MCF 10A (cell line): ENCODE data around the gene SMIM22. TPM values are rescaled to one million over a fixed set of nuclear protein-coding genes. Genes with fewer than 3 reads are reported as not detected.

Source experiments
- BruUV-seq: library from RNA; stranded (reverse); fragments of 400-500 nt; replicated peaks from 2 replicates; lab custom pipeline; 2021; lab: Mats Ljungman, UMichigan
- CTCF ChIA-PET: fragments of 300-600 bp; sonication (Branson Sonifier 250); formaldehyde crosslinking; extraction: SDS; loops from one replicate; lab custom pipeline; 2021; ENCODE audit warnings: antibody characterized with exemption, inconsistent platforms; lab: Yijun Ruan, JAX
- POLR2A ChIA-PET: fragments of 300-600, 350-650 bp; sonication (Branson Sonifier 250); formaldehyde crosslinking; extraction: SDS; loops from one replicate; lab custom pipeline; 2020; ENCODE audit warnings: antibody characterized with exemption, inconsistent platforms; lab: Yijun Ruan, JAX
- DNase-seq: peaks from one replicate; pipeline ENCODE4 v3.0.0-alpha.2; 2018; ENCODE audit not compliant: unreplicated experiment
- H3K27ac Mint-ChIP-seq: one replicate; pipeline ENCODE4 v1.8.0; 2022; ENCODE audit warnings: mild to moderate bottlenecking, low read depth, mixed read lengths; ENCODE audit not compliant: unreplicated experiment
- H3K27me3 Mint-ChIP-seq: one replicate; pipeline ENCODE4 v1.8.0; 2022; ENCODE audit warnings: mixed read lengths; ENCODE audit not compliant: insufficient read depth, unreplicated experiment
- H3K36me3 Mint-ChIP-seq: one replicate; pipeline ENCODE4 v1.8.0; 2022; ENCODE audit warnings: mild to moderate bottlenecking, moderate library complexity, mixed read lengths; ENCODE audit not compliant: insufficient read depth, unreplicated experiment
- H3K4me1 Mint-ChIP-seq: one replicate; pipeline ENCODE4 v1.8.0; 2022; ENCODE audit warnings: mixed read lengths; ENCODE audit not compliant: insufficient read depth, unreplicated experiment
- H3K4me3 Mint-ChIP-seq: one replicate; pipeline ENCODE4 v1.8.0; 2022; ENCODE audit warnings: mild to moderate bottlenecking, moderate library complexity, mixed read lengths; ENCODE audit not compliant: unreplicated experiment
- H3K9me3 Mint-ChIP-seq: one replicate; pipeline ENCODE4 v1.8.0; 2022; ENCODE audit warnings: mixed read lengths; ENCODE audit not compliant: unreplicated experiment
- CTCF ChIP-seq: fragments of 200-600 bp; IDR thresholded peaks from one replicate; pipeline ENCODE4 v1.8.0; 2022; ENCODE audit warnings: antibody characterized with exemption, mild to moderate bottlenecking; ENCODE audit not compliant: unreplicated experiment
- intact Hi-C: fragments of 100-400 bp; cut with micrococcal nuclease; formaldehyde crosslinking; loops from 2 replicates; pipeline ENCODE4 v1.14.1; 2022
- total RNA-seq: library from RNA; stranded (reverse); gene quantifications from 2 replicates; pipeline ENCODE4 v1.2.3, GENCODE V29; 2022

Gene SMIM22
- total RNA-seq, 1 experiment from 2014 or later: 2.4 TPM

GRCh38 chr16:4768549-4769305, 26.4 kb upstream of the SMIM22 start:
- peak; percentile 97 for DNase-seq
- no peak for TF ChIP-seq CTCF
- Mint-ChIP-seq H3K9me3 (no peaks in the 10 kb centered on the region), H3K27me3 (no peaks in the 10 kb centered on the region), H3K36me3 (peaks cover 15% of the 10 kb centered on the region), H3K27ac (peak overlapping the region; percentile 95), H3K4me1 (peaks cover 5% of the 10 kb centered on the region), H3K4me3 (peak overlapping the region; percentile 90)
- POLR2A ChIA-PET: interaction anchor here (0.6 to 4.8 kb wide), 27 partner anchors 9 to 330 kb away, joined by 3 to 64 read pairs (median 4); partner anchors contain the start of genes ANKS3, DNAAF8, GLYR1 and NAGPA
- intact Hi-C loops: loop anchor here (1.0 to 2.0 kb wide), 2 partner anchors 78 to 188 kb away; partner anchors contain the start of genes GLYR1 and UBN1
- BruUV-seq: no TSS peak
- CTCF ChIA-PET: interaction anchor here (0.6 to 1.2 kb wide), 4 partner anchors 32 to 149 kb away, joined by 3 to 4 read pairs (median 3); partner anchors contain the start of genes ANKS3 and DNAAF8

- no peaks in the 10 kb centered on the region for H3K27me3 Mint-ChIP-seq
- CTCF ChIA-PET: interaction anchor here (0.6 to 1.2 kb wide), 2 partner anchors 35 to 43 kb away, joined by 3 to 4 read pairs; partner anchors contain the start of genes ANKS3 and DNAAF8
- peaks cover 5% of the 10 kb centered on the region for H3K4me1 Mint-ChIP-seq
- H3K27ac Mint-ChIP-seq: no peak overlapping the region
- H3K9me3 Mint-ChIP-seq: no peaks in the 10 kb centered on the region
- POLR2A ChIA-PET: interaction anchor here (1.0 to 4.8 kb wide), 13 partner anchors 24 to 265 kb away, joined by 3 to 64 read pairs (median 7); partner anchors contain the start of genes ANKS3, DNAAF8, GLYR1 and NAGPA
- TF ChIP-seq CTCF: no peak
- H3K36me3 Mint-ChIP-seq: peaks cover 10% of the 10 kb centered on the region
- no TSS peak for BruUV-seq
- intact Hi-C loops: loop anchor here (2.0 kb wide), 1 partner anchor 78 kb away; the partner anchor contains the start of genes GLYR1 and UBN1
- DNase-seq: no peak
- peak overlapping the region; percentile 90 for H3K4me3 Mint-ChIP-seq
These were observed 25.9 kb upstream of the SMIM22 start for GRCh38 chr16:4769306-4769638.

- ChIA-PET POLR2A (no interaction called here), CTCF (interaction anchor here (0.7 kb wide), 1 partner anchor 293 kb away, joined by 6 read pairs; no protein-coding TSS in a partner anchor)
These were observed 23.5 kb upstream of the SMIM22 start for GRCh38 chr16:4771646-4772045.

More at GRCh38 chr16:4771646-4772045, 23.5 kb upstream of the SMIM22 start:
- peaks cover 4% of the 10 kb centered on the region for H3K36me3 Mint-ChIP-seq
- H3K4me1 Mint-ChIP-seq: peaks cover 5% of the 10 kb centered on the region
- H3K27me3 Mint-ChIP-seq: no peaks in the 10 kb centered on the region
- no peak for TF ChIP-seq CTCF
- no peak overlapping the region for H3K27ac Mint-ChIP-seq
- DNase-seq: no peak
- intact Hi-C loops: no loop called here
- no peak overlapping the region for H3K4me3 Mint-ChIP-seq
- H3K9me3 Mint-ChIP-seq: no peaks in the 10 kb centered on the region
- BruUV-seq: no TSS peak
